GM19035 (cell line): ENCODE results near the gene CDHR2.

Experiments used
- ATAC-seq: cut with Tn5 transposase; IDR thresholded peaks from one replicate; pipeline ENCODE4 v1.9.1; 2021; ENCODE audit not compliant: unreplicated experiment

Gene CDHR2

DNA sequence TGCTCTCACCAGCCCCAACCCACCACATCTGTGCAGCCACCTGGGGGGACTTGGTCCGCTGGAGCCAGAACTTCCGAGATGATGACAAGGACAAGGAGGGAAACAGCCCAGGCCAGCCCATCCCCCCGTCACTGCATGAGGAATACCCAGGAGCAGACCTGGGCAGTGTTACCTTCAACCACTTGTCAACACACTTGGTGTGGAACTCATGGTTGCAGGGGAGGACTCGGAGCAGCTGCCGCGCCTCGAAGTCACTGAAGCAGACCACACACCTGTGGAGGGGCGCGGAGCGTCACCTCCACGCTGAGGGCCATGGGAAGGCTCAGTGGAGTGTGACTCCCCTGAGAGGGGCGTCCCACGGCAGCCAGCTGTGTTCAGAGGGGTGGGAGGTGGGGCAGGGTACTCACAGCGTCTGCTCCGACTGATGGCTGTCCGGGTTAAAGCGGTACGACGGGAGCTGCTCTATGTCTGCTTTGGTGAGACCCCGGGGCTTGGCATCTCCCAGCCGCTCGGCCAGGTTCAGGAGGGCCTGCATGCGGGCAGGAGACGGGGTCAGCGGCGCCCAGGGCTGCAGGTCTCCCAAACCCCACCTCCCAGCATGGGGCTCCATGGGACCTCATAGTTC, 19.9 kb upstream of the CDHR2 start:
- no peak for ATAC-seq

DNA sequence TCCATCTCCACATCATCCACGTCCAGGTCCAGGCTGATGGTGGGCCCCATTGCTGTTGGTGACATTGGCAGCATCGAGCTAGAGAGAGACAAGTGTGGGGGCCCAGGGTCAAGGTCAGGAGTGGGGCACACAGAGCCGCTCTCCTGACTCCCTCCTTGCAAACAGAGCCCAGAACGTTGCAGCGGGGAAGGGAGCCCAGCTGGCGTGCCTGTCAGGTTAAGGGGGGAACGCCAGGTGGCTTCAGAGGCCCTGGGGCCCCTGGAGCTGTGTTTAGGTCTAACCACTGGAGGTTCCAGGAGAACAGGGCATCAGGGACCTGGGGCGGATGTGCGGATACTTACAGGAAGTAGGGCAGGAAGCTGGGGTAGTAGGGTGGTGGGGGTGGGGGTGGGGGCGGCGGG, 19.4 kb upstream of the CDHR2 start:
- no peak for ATAC-seq

DNA sequence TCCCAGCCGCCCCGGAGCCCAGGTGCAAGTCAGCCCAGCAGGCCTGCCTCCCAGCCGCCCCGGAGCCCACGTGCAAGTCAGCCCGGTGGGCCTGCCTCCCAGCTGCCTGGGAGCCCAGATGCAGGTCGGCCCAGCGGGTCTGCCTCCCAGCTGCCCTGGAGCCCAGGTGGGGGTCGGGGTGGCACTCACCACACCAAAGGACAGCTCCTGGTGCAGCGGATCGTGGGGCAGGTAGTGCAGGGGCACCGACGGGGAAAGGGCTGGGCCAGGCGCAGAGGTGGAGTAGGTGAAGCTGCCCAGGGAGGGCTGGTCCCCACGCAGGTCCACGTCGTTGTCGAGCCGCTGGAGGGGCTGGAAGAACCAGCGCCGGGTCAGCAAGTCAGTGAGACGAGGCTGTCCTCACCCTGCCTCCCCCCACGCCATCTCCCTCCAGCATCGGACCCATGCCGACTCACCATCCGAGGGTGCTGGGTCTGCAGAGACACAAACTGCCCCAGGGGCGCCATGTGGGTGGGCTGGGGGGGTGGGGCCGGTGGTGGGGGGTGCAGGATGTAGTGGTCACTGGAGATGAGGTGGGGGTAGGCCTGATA, 18.7 kb upstream of the CDHR2 start:
- no peak for ATAC-seq

DNA sequence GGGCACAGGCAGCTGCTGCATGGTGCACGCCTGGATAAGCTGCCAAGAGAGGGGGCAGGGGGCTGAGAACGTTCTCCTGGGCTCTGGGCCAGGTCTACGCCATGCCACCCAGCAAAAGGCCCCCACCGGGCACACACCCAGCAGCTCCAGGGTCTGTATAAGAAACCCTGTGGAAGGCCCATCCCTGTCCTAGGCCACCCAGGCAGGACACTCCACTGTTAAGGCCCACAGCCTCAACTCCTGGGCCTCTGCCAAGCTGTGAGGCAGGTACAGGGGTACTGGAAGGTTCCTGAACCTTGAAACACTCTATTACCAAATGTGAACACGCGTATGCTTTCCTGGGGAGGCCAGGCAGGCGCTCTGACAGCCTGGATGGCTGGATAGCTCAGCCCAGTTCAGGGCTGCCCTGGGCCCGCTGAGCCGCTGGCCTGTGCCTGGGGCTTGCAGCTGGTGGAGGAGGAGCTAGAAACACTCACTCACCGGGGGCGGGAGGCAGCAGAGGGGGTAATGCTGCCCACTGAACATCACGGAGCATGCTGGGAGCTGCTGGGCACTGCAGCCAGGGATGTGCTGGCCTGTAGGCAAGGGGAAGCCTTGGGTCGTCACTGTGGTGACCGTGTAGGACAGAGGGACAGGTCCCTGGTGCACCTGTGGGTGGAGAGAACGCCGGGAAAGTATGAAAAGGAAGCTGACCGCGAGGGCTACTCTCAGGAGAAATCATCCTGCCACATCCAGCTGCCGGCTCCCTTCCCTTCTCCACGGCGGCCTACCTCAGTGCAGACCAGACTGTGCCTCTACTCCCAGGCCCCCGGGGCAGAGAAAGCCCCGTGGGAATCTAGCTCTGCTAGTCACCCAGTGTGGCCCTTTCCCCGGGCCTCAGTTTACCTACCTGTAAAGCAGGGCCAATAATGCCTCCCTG, 17.9 kb upstream of the CDHR2 start:
- no peak for ATAC-seq

DNA sequence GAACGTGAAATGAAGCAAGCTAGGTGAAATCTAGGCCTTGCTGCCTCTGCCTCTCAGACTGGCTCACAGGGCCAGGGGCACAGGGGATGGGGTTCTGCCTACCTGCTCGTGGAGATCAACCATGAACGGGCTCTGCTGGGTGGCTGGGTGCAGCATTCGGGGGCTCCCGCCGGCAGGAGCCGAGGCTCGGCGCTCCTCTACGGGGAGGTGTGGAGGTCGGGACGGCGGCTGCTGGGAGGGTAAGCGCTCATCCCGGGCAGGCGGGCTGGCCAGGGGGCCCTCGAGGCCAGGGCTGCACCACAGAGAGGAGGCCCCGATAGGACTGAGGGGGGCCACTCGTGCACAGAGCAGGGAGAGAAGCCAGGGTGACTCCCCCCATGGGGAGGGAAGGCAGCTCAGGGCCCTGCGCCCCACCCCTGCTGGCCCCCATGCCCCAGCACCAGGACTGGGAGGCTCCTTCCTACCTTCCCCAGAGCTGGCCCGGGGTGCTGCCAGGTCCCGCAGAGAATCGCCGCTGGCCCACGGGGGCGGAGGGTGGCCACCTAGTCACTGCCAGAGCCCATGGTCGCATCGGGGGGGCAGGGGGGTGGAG, 17.1 kb upstream of the CDHR2 start:
- no peak for ATAC-seq

DNA sequence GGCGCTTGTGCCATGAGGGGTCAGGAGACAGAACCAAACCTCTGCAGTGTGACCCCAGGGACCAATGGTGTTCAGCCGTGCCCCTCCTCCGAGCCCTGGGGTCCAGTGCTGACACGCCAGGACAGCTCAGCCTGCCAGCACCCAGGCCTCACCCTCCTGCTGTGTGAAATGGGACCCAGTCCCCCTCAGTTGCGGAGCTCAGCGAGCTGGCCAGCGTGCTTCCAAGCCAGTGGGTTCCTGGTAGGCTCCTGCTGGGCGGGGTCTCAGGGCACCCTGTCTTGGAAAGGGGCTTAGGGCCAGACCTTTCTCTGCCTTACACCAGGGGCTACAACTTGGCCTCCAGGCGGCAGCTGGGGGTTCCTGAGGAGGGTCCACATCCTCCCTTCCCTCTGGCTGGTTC, 16.3 kb upstream of the CDHR2 start:
- ATAC-seq: no peak

DNA sequence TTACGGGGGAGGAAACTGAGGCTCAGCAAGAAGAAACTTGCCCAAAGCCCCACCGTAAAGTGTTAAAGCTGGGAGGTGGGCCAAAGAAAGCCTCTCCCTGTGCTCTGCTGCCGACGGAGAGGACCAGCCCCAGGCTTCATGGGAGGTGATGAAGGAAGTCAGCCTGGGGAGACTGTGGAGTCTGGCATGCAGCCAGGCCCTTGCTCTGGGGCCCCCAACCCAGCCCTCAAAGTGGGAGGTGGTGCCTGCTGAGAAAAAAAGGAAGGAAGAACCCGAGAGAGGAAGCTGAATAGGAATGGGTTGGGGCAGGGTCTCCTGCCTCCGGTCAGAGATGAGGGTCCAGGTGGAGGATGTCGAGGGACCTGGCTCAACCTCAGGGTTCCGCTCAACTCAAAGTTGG, 15.8 kb upstream of the CDHR2 start:
- no peak for ATAC-seq

DNA sequence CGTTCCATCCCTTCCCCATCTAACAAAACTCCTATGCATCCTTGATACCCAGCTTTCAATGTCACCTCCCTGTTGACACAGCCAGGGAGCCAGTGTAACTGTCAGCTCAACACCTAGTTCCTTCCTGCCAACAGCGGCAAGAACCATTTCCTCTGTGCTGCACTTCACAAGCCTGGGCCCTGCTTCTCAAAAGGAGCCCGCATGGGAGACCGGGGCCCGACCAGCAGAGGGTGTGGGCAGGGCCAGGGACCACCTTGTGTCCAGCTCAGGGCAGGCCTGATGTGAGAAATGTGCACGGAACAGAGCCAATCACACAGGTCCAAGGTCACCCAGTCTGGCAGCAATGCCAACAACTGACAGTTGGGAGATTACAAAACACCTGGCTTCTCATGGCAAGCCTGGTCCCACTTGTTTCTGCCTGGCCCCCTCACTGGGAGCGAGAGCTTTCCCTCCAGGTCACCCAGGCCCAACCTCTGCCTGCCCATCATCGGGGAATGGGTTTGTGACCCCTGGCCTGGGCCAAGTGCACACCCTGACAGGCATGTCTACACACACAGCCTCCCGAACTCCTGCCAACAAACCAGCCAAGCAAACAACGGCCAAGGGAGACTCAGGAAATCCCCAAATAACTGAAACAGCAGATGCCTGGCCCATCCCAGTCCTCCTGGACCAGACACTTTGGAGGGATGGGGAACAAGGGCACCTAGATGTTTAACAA, 15.1 kb upstream of the CDHR2 start:
- ATAC-seq: no peak

DNA sequence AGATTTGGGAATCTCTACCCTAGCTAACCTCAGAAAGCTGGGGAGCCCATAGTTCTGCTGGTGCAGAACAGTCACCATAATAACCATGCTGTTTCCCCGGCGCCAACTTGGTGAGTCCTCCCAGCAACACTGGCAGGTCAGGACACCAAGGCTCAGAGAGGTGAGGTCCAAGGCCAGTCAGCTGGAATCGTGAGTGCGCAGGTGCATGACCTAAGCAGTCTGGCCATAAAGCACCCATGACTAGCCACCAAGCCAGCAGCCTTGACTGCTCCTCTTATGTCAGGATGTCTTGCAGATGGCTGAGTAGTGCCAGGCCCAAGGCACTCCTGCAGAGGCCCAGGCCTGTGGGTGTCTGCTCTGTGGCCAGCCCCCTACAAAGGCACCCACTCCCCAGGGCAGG, 14.5 kb upstream of the CDHR2 start:
- ATAC-seq: no peak

DNA sequence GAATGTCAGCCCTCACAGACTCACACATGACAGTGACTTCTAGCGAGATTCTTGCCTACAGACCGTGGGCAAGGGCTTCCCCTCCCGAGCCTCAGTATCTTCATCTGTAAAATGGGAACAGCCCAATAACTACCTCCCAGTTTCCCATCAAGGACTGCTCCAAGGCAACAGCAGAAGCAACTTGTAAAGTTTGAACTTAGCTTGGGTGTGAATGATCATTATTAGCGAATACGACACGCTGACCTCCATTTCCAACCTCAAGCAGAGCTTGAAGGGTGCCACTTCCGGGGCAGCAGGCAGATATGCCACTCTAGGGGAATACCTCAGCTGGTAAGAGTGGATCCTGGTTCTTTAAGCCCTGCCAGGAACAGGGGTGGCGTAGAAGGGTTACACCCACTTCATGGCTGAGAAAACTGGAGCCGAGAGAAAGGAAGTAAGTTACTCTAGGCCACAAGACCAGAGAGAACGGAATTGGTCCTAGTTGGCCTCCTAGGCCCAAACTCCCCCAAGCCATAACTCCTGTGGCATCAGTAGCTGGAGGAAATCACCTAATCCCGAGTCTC, 14.0 kb upstream of the CDHR2 start:
- no peak for ATAC-seq

DNA sequence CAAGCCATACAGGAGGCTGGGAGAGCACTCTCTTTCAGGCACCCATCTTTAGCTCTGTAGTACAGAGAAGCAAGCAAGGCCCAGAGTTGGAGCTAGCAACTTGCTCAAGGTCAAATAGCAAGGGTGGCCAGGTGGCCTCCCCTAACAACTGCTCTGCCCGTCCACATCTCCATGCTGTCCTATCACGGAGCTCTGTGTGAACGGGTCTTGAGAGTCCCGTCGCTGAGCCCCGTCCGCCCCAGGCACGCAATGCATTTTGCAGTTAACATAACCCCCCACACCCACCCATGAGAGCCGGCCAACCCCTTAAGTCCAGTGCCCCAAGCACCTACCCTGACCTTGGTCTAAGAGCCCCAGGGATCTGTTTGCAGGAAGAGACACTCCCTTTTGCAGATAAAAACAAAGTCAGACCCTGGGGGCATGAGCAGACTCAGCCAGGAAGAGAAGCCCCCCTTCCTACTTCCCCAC, 13.4 kb upstream of the CDHR2 start:
- no peak for ATAC-seq

DNA sequence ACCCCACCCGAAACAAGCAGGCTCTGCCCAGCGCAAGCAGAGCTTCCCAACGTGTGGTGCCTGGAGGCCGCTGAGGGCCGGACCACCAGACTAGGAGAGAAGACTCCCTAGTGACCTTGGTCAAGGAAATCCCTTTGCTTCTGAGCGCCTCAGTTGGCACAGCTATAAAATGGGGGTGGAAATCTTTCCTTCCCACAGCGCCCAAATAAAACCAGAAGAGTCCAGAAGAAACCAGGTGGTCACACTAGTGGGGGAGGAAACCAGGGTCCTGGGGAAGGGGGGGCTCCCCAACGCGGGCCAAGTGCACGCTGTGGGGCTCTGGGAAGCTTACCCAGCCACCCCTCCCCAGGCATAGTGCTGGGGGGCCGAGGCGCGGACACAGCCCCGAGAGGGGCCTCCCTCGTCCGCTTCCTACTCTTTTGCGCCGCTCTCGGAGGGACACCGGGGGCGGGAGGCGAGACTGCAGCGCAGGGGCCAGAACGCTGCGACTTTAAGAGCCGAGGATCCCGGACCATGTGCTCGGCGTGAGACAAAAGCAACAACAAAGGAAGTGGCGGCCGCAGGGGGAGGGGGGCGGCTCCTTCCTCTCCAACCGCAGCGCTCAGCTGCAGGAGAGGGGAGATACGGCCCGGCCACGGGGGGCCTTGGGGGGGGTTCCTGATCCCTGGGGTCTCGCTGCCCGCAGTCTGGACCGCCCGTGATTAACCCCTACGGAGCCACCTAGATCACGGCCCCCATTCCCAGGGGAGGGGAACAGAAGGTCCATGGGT, 12.8 kb upstream of the CDHR2 start:
- ATAC-seq: peak; percentile 26

DNA sequence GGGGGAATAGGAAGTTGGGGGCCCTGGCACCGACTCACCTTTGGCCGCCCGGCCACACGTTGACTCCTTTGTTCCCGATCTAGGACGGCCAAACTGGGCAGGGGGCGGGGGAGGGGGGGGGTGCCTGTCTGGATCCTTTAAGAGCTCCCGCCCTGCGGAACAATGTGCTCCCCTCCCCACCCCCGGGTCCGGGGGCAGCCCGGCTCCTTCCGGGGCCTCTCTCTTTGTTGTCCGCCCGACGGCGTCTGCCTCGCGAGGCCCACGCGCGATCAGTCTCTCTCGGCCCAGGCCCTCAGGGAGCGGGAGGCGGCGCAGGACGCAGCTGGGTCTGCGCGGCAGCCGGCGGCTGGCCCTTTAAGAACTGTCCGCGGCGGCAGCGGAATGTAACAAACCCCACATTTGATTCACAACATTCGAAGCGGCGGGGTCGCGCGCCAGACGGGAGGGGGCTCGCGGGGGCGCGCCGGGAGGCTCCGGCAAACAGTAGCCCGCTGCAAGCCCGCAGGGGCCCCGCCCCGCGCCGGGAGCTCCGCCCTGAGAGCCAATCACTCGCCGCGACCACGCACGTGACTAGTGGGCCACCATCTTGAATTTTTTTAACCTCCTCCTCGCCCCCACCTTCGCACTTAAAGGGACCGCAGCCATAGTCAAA, 12.1 kb upstream of the CDHR2 start, which contains the start of gene RNF44:
Gene RNF44, minus strand, starts transcription at position 501 of the 652 bp plus-strand sequence. CDS start 4,930 bp downstream, outside the sequence.
- ATAC-seq: peak; percentile 60

DNA sequence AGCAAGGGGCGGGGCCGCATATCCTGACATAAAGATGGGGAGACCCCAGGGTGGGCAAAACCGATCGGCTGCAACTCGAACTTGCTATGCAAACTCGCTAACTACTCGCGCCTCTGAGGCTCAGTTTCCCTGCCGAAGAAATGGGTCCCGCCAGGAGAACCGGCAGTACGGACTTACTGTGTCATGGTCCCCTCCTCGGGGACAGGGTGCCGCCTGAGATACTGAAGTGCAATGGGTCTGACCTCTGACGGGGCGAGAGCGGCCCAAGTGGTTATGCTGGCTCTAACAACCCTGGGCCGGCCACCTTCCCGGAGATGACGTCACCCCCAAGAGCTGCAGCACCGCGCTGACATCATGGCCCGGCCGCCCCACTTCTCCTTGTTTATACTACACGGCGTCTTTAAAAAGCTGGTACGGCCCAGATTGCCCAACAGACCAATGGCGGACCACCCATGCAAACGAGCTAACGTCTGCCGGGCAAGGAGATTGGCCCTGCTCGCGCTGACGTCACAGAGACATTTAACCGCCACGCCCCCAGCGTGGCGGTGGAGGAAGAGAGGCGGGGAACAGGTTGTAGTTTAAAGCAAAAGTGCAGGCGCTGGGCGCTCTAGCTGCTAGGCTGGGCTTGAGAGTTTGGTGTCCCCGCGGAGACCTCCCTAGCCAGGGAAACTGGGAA, 11.4 kb upstream of the CDHR2 start:
- ATAC-seq: peak; percentile 73

DNA sequence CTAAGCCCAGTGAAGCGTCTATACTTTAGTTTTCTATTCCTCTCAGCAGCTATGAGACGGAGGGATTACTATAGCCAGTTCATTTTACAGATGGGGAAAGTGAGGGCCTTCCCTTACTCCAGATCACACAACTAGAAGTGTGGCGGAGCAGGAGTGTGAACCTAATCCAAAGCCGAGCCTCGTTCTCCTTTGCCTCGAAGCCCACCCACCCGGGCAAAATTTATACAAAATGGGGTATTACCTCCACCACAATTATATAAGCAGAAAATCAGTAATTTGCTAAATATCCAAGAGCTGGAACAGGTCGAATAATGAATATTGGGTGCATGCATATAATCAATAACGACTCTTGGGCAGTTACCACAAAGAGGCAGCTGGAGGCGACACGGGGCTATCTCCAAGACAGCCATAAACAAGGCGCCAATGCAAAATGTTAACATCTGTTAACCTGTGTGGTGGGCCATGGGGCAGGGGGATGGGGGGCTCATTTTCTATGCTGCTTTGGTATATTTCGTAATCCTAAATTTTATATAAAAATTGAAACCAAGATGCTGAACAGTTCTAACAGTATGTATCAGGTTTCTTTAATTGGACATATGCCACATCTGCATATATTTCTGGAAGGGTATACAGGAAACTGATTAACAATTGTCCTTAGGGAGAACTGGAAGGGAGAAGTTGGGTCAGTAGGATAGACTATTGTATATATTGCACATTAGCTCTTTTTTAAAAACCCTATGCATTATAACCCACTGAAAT, 10.7 kb upstream of the CDHR2 start:
- ATAC-seq: no peak

DNA sequence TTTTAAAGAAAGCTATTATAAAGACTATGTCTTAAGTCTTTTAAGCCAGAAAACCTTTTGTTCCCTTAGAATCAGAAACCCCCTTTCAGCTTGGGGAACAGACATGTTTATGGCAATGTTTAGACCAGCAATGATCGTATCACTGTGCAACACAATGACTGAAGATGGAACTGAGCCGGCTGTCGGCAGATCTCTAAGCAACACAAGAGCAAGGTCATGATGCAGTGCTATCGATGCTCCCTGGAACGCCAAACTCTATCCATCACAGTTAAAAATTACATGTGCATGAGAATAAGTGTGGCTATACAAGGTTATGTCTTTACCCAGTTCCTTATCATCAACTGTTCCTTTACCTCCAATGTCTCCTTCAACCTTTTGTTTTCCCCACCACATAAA, 10.2 kb upstream of the CDHR2 start:
- no peak for ATAC-seq

DNA sequence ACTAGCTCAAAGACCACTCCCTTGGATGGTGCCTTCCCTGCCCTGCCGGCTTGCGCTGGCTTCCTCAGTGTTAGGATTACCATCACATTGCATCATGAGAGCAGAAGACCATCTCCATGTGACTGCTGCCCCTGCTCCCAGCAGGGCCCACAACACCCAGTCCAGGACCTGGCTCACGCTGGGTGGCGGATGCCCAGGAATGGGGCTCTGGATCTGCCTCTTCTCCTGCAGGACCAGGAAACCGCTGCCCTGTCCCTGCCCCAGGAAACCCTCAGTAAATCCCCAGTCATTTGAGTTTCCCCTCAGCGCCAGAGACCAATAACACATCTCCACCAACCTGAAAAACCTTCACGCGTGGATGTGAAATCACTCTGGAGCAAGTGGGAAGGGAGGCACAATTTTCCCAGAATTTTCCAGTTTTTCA, 8.7 kb upstream of the CDHR2 start:
- ATAC-seq: no peak

DNA sequence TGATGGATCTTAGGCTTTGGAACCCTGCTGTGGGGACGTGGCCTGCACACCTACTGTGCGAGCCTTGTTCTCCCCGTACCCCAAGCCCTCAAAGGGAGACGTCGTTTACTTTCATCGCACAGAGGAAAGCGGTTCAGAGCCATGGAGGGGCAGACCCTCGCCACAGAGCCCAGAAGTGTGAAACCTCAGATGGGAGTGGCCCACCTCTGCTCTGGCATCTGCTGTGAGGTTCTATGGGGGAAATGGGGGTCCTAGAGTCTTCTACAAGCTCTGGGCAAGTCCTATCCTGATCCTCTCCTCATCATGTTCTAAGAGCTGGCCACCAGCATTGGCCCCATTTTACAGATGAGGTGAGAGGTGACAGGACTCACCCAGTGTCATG, 8.2 kb upstream of the CDHR2 start:
- no peak for ATAC-seq
